ELR (cell line): Measurements from ENCODE around the gene EIF1.
"Not testable (repeated sequence)": the region's sequence is repeated elsewhere in the genome, so short reads cannot be mapped to it uniquely, and the experiment has no call there.

Experiments used
- DNase-seq: peaks from one replicate; pipeline ENCODE4 v3.0.0-alpha.2; 2015; ENCODE audit warnings: low read depth

The EIF1 gene

GRCh38 chr17:41655611-41656111, 33.0 kb upstream of the EIF1 start:
- no peak for DNase-seq

GRCh38 chr17:41656249-41657023, 32.2 kb upstream of the EIF1 start:
- DNase-seq = no peak

GRCh38 chr17:41657176-41657754, 31.4 kb upstream of the EIF1 start:
- DNase-seq = no peak

- no peak for DNase-seq
Measured at GRCh38 chr17:41657936-41658335, 30.7 kb upstream of the EIF1 start.

- DNase-seq = no peak
Measured at GRCh38 chr17:41658846-41659245, 29.8 kb upstream of the EIF1 start.

GRCh38 chr17:41659427-41660212, 29.1 kb upstream of the EIF1 start:
- DNase-seq = no peak

- no peak for DNase-seq
Measured at GRCh38 chr17:41660221-41660711, 28.4 kb upstream of the EIF1 start.

GRCh38 chr17:41663451-41664171, 25.1 kb upstream of the EIF1 start:
- no peak for DNase-seq

- DNase-seq = no peak
Measured at GRCh38 chr17:41664172-41664457, 24.6 kb upstream of the EIF1 start.

- no peak for DNase-seq
Measured at GRCh38 chr17:41664587-41665565, 23.8 kb upstream of the EIF1 start.

- DNase-seq = peak; percentile 87
Measured at GRCh38 chr17:41665566-41666236, 23.0 kb upstream of the EIF1 start.

- DNase-seq = peak; percentile 78
Measured at GRCh38 chr17:41666237-41666641, 22.4 kb upstream of the EIF1 start.

GRCh38 chr17:41666708-41667279, 21.9 kb upstream of the EIF1 start:
- DNase-seq = peak; percentile 84

GRCh38 chr17:41667280-41668041, 21.2 kb upstream of the EIF1 start:
- no peak for DNase-seq

- no peak for DNase-seq
Measured at GRCh38 chr17:41672153-41672552, 16.5 kb upstream of the EIF1 start.

GRCh38 chr17:41675157-41676057, 13.3 kb upstream of the EIF1 start:
- not testable (repeated sequence) for DNase-seq

GRCh38 chr17:41676058-41676419, 12.6 kb upstream of the EIF1 start:
- DNase-seq = no peak

GRCh38 chr17:41678411-41678906, 10.2 kb upstream of the EIF1 start:
- DNase-seq = peak; percentile 67
